Fibroblast of peridontal ligament (primary cell): Measurements from ENCODE around the gene GSK3B.
"Not testable (repeated sequence)": the region's sequence is repeated elsewhere in the genome, so short reads cannot be mapped to it uniquely, and the experiment has no call there.

Source experiments
- DNase-seq: peaks from one replicate; pipeline ENCODE4 v3.0.0-alpha.2; 2010; ENCODE audit errors: extremely low read depth

The GSK3B gene

GRCh38 chr3:120053647-120054046 is 40.6 kb downstream of the GSK3B start:
- DNase-seq, result not testable (repeated sequence)

- DNase-seq, result peak; percentile 24
Observed at GRCh38 chr3:120052677-120053076, 41.6 kb downstream of the GSK3B start.

- DNase-seq, result no peak
Observed at GRCh38 chr3:120052225-120052624, 42.0 kb downstream of the GSK3B start.

GRCh38 chr3:120051570-120051969 is 42.7 kb downstream of the GSK3B start:
- not testable (repeated sequence) for DNase-seq

GRCh38 chr3:120049881-120050539 is 44.2 kb downstream of the GSK3B start:
- DNase-seq, result no peak

- no peak for DNase-seq
Observed at GRCh38 chr3:120049072-120049471, 45.2 kb downstream of the GSK3B start.

- no peak for DNase-seq
Observed at GRCh38 chr3:120048355-120049041, 45.7 kb downstream of the GSK3B start.

GRCh38 chr3:120047686-120048085 is 46.6 kb downstream of the GSK3B start:
- DNase-seq, result no peak

- DNase-seq, result no peak
Observed at GRCh38 chr3:120040813-120041377, 53.4 kb downstream of the GSK3B start.

- no peak for DNase-seq
Observed at GRCh38 chr3:120039642-120040610, 54.3 kb downstream of the GSK3B start.

- no peak for DNase-seq
Observed at GRCh38 chr3:120033596-120033995, 60.7 kb downstream of the GSK3B start.

- no peak for DNase-seq
Observed at GRCh38 chr3:120031561-120031960, 62.7 kb downstream of the GSK3B start.

- DNase-seq, result no peak
Observed at GRCh38 chr3:120029749-120030148, 64.5 kb downstream of the GSK3B start.

GRCh38 chr3:120028271-120029047 is 65.8 kb downstream of the GSK3B start:
- no peak for DNase-seq

- no peak for DNase-seq
Observed at GRCh38 chr3:120027226-120027625, 67.0 kb downstream of the GSK3B start.

- DNase-seq, result no peak
Observed at GRCh38 chr3:120025520-120025919, 68.7 kb downstream of the GSK3B start.

- DNase-seq, result no peak
Observed at GRCh38 chr3:120024103-120024502, 70.1 kb downstream of the GSK3B start.

- DNase-seq, result no peak
Observed at GRCh38 chr3:120022729-120023128, 71.5 kb downstream of the GSK3B start.

- DNase-seq, result peak; percentile 49
Observed at GRCh38 chr3:120021523-120021922, 72.7 kb downstream of the GSK3B start.

- no peak for DNase-seq
Observed at GRCh38 chr3:120018299-120018698, 75.9 kb downstream of the GSK3B start.

GRCh38 chr3:120017692-120018091 is 76.6 kb downstream of the GSK3B start:
- no peak for DNase-seq
